ENCODE results near the gene PPP1R13B.
A peak's percentile ranks its signal among the peaks of the same experiment; 100 is the strongest.

PPP1R13B gene

DNA sequence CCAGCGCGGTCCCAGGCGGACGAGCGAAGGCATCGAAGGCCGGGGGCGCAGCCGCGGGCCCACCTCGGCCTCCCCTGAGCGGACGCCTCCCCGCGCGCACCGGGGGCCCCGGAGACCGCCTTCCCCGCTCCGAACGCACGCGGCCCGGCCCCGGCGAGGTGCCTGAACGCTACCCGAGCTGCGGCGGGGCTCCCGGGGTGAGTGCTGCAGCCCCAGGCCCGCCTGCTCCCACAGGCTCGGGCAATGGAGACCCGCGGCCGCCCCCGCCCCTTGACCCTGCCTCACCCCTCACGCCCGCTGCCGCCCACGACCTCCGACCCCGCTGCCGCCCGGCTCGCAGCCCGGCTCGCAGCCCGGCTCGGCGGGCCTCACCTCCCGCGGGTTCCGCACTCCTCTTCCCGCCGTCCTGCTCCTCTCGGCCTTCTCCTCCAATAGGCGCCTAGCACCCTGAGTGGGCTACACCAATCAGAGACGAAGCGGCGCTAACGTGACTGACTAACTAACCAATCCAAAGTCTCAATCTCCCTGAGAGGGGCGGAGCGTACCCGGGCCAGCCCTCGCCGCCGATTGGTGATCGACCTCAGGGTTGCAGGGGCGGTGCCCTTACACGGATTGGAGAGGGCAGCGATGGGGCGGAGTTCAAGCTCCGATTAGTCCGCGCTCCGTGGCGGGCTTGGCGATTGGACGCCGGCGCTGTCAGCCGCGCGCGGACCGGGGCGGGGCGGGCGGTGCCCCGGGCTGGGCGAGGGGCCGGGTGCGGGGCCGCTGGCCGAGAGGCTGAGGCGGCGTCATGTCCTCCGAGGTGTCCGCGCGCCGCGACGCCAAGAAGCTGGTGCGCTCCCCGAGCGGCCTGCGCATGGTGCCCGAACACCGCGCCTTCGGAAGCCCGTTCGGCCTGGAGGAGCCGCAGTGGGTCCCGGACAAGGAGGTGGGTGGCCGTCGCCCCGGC lies 132.0 kb downstream of the PPP1R13B start, which contains the start of the genes XRCC3 and ZFYVE21:
Gene XRCC3 (minus strand): TSS at position 400 of the 949 bp plus-strand sequence. CDS start 4,364 bp downstream, outside the sequence.
Gene ZFYVE21 (plus strand): TSS at position 759 of the 949 bp plus-strand sequence. CDS start 32 bp downstream, at position 791.
- DNase-seq (ENCODE audit: extremely low read depth, low read depth), result peak; percentile 99
- peak within 1 kb of the TSS; percentile 75 for H3K4me3 ChIP-seq (replicated peaks; ENCODE audit: low read depth, low read length)
- TF ChIP-seq, protein P1, sequence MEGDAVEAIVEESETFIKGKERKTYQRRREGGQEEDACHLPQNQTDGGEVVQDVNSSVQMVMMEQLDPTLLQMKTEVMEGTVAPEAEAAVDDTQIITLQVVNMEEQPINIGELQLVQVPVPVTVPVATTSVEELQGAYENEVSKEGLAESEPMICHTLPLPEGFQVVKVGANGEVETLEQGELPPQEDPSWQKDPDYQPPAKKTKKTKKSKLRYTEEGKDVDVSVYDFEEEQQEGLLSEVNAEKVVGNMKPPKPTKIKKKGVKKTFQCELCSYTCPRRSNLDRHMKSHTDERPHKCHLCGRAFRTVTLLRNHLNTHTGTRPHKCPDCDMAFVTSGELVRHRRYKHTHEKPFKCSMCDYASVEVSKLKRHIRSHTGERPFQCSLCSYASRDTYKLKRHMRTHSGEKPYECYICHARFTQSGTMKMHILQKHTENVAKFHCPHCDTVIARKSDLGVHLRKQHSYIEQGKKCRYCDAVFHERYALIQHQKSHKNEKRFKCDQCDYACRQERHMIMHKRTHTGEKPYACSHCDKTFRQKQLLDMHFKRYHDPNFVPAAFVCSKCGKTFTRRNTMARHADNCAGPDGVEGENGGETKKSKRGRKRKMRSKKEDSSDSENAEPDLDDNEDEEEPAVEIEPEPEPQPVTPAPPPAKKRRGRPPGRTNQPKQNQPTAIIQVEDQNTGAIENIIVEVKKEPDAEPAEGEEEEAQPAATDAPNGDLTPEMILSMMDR (IDR thresholded peaks at IDR 0.05; ENCODE audit: low read depth, low read length, missing control alignments), result no peak

DNA sequence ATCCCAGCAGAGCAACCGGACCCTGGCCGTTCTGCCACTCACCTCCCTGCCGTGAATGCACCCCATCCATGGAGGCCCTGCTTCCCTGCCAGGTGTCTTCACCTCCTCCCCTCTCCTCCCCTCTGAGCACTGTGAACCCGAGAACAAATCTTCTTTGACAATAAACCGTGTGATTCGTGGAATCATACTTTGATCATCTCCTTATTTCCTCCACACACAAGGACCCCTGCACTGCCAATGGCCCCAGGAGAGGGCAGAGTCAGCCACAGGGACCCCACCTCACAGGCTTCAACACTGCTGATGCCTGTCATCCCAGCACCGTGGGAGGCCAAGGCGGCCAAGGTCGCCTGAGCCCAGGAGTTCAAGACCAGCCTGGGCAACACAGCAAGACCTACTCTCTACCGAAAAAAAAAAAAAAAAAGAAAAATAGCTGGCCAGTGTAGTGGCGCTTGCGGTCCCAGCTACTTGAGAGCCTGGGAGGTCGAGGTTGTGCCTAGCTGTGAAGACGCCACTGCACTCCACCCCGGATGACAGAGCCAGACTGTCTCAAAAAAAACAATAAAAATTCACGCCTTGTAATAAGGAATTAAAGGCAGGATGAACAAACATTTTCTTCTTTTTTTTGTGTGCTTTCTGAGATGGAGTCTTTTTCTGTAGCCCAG lies 133.2 kb downstream of the PPP1R13B start:
- TF ChIP-seq, protein P1 (IDR thresholded peaks at IDR 0.05; ENCODE audit: low read depth, low read length, missing control alignments), result no peak
- no peak for DNase-seq (ENCODE audit: extremely low read depth, low read depth)
- H3K4me3 ChIP-seq (replicated peaks; ENCODE audit: low read depth, low read length), result peak overlapping the region; percentile 75

DNA sequence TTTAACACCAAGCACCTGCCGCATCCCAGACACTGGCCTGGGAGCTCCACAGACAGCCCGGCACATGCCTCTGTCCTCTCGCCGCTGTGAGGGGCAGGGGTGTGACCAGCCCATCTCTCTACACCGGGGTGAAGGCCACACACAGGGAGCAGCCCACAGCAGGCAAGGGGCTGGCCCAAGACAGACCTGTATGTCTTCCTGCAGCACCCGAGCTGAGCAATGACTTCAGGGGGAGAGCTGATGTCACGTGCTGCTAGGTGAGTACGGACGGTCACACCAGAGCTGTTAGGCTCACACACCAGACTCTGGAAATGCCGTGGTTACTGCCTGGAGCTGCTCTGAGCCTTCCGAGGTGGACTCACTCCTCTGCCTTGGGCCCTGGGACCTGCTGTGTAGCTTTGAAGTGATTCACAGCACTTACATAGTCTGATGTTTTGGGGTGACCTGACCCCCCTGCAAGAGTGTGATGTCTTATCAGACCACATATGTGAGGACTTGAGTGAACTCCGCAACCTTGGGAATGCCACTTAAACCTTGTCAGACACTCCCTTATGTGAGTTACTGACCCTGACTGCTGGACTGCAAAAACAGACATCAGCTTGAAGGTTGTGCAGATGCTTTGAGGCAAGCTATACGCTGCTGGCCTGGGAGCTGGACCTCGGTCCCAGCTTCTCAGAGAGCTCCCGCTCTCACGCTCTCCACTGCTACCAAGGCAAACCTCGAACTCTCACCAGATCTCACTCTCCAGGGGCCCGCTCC lies 133.9 kb downstream of the PPP1R13B start:
- H3K4me3 ChIP-seq (replicated peaks; ENCODE audit: low read depth, low read length), result peak overlapping the region; percentile 75
- no peak for DNase-seq (ENCODE audit: extremely low read depth, low read depth)
- TF ChIP-seq, protein P1 (IDR thresholded peaks at IDR 0.05; ENCODE audit: low read depth, low read length, missing control alignments), result no peak

DNA sequence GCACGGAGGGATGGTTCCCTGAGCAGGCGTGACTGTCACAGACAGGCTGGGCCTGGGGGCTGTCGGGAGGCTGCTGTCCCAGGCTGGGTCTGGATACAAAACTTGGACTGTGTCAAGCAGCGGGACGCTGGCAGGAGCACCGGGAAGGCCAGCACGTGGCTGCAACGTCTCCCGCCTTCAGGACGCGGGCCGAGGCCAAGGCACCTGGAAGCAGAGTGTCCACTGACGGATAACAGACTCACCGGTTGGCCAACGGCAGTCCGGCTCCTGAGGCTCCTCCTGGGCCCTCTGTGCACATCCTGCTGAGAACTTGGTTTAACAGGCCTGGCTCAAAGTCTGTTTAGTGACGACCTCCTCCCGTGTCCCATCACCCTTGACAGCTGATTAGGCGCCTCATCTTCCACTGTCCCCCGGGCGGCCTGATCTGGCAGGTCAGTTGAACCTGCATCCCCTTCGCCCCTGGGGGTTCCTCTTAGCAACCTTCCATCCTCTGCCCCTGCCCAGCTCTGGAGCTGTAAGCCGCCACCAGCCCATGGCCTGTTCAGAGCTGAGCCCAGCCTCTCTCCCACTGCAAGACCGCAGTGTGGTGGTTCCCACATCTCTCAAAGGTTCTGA lies 134.6 kb downstream of the PPP1R13B start:
- TF ChIP-seq, protein P1 (IDR thresholded peaks at IDR 0.05; ENCODE audit: low read depth, low read length, missing control alignments), result no peak
- H3K4me3 ChIP-seq (replicated peaks; ENCODE audit: low read depth, low read length), result no peak overlapping the region
- no peak for DNase-seq (ENCODE audit: extremely low read depth, low read depth)

DNA sequence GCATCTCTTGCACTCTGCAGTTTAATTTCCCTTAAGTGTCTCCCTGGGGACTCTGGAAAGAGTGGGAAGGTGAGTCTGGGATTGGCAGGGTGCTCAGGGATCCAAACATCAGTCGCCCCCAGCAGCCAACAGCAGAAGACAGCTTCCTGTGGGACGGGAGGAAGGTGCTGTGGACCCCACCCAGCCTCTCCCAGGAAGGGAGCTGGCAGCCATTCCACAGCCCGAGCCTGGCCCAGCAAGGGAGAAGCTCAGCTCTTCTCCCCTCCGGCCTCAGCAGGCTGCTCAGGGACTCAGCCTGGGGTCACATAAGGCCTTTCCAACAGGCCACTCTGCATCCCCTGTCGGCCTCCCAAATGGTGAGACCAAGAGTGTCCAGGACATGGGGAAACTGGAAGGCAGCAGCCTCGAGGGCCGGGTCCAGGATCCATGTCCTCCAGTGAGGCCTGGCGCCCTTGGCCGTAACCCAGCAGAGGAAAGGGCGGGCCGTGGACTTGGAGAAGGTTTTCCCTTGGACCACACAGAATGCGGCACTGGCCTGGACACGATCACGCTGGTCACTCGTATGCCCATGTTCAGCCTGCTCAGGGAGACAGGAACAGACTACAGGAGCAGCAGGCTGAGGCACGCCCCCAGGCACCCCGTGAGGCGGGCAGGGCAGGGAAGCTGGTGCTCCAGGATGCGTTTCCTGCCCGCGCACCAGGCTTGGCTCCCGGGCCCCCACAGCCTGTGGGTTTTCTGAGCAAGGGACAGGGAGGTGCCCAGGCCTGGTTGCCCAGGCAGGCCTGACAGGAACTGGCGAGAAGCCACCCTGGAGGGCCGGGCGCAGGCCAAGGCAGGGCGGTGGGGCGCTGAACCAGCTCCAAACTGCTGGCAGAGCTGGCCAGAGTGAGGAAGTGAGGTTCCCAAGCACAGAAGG lies 135.6 kb downstream of the PPP1R13B start:
- TF ChIP-seq, protein P1 (IDR thresholded peaks at IDR 0.05; ENCODE audit: low read depth, low read length, missing control alignments), result no peak
- DNase-seq (ENCODE audit: extremely low read depth, low read depth), result no peak
- H3K4me3 ChIP-seq (replicated peaks; ENCODE audit: low read depth, low read length), result no peak overlapping the region

Data from HFF-Myc (cell line).